H1 (cell line): ENCODE results near the gene TNN.
"Not testable (repeated sequence)": the region's sequence is repeated elsewhere in the genome, so short reads cannot be mapped to it uniquely, and the experiment has no call there.

ENCODE experiments used
- EZH2 ChIP-seq: fragments of 200-600 bp; sonication (generic); IDR thresholded peaks from 2 replicates; pipeline ENCODE4 v1.7.1; 2012; ENCODE audit warnings: low read depth, mild to moderate bottlenecking, moderate library complexity, low read length, inconsistent platforms; ENCODE audit not compliant: severe bottlenecking
- KDM1A ChIP-seq: fragments of 200-600, 300-600 bp; sonication (generic); IDR thresholded peaks from 2 replicates; pipeline ENCODE4 v1.7.1; 2016; ENCODE audit warnings: mild to moderate bottlenecking, low read length, borderline replicate concordance
- POLR2A ChIP-seq, 2 experiments: IDR thresholded peaks; 1 replicate in 1 of 2; 2 replicates in 1 of 2; pipeline ENCODE4 v1.6.1; 2011; ENCODE audit warnings: low read depth in 2 of 2, low read length in 2 of 2, mild to moderate bottlenecking in 2 of 2; ENCODE audit errors: control extremely low read depth in 1 of 2
- RAD21 ChIP-seq, 2 experiments: IDR thresholded peaks in 1 of 2; conservative IDR thresholded peaks in 1 of 2; 2 replicates each; pipeline ENCODE4 v1.6.1; 2011; ENCODE audit warnings: low read depth in 2 of 2, low read length in 2 of 2, improper control_type of control experiment in 1 of 2, inconsistent platforms in 1 of 2, mild to moderate bottlenecking in 1 of 2, moderate library complexity in 1 of 2
- SIN3A ChIP-seq, 2 experiments: IDR thresholded peaks in 1 of 2; conservative IDR thresholded peaks in 1 of 2; 2 replicates each; pipeline ENCODE4 v1.6.1; 2011 to 2012; ENCODE audit warnings: low read length in 2 of 2, improper control_type of control experiment in 1 of 2, low read depth in 1 of 2, mild to moderate bottlenecking in 1 of 2
- SRF ChIP-seq: IDR thresholded peaks from 2 replicates; pipeline ENCODE4 v1.6.1; 2011; ENCODE audit warnings: mild to moderate bottlenecking, low read depth, low read length, moderate library complexity
- TF ChIP-seq, protein P1 (sequence below), 3 experiments: IDR thresholded peaks; 1 replicate in 2 of 3; 2 replicates in 1 of 3; pipeline versions ENCODE4 v1.5.1 to v1.6.1; 2011; ENCODE audit warnings: low read length in 3 of 3, mild to moderate bottlenecking in 3 of 3, inconsistent platforms in 2 of 3, low read depth in 1 of 3, moderate library complexity in 1 of 3; ENCODE audit not compliant: insufficient read depth in 1 of 3; ENCODE audit errors: control extremely low read depth in 1 of 3

DNA sequence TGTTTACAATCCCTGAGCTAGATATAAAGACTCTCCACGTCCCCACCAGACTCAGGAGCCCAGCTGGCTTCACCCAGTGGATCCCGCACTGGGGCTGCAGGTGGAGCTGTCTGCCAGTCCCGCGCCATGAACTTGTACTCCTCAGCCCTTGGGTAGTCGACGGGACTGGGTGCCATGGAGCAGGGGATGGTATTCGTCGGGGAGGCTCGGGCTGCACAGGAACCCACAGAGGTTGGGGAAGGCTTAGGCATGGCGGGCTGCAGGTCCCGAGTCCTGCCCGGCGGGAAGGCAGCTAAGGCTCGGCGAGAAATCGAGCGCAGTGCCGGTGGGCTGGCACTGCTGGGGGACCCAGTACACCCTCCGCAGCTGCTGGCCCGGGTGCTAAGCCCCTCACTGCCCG, 34.5 kb downstream of the TNN start:
- not testable (repeated sequence) for TF ChIP-seq POLR2A (IDR thresholded peaks at IDR 0.05; ENCODE audit: control extremely low read depth in 1 of 2, low read depth in 2 of 2, low read length in 2 of 2); SIN3A (conservative IDR thresholded peaks at IDR 0.05 in 1 of 2, IDR thresholded peaks at IDR 0.05 in 1 of 2; ENCODE audit: low read depth in 1 of 2, low read length in 2 of 2); EZH2; RAD21 (IDR thresholded peaks at IDR 0.05 in 1 of 2, conservative IDR thresholded peaks at IDR 0.05 in 1 of 2; ENCODE audit: low read depth in 2 of 2, low read length in 2 of 2); KDM1A; SRF
- TF ChIP-seq, protein P1, sequence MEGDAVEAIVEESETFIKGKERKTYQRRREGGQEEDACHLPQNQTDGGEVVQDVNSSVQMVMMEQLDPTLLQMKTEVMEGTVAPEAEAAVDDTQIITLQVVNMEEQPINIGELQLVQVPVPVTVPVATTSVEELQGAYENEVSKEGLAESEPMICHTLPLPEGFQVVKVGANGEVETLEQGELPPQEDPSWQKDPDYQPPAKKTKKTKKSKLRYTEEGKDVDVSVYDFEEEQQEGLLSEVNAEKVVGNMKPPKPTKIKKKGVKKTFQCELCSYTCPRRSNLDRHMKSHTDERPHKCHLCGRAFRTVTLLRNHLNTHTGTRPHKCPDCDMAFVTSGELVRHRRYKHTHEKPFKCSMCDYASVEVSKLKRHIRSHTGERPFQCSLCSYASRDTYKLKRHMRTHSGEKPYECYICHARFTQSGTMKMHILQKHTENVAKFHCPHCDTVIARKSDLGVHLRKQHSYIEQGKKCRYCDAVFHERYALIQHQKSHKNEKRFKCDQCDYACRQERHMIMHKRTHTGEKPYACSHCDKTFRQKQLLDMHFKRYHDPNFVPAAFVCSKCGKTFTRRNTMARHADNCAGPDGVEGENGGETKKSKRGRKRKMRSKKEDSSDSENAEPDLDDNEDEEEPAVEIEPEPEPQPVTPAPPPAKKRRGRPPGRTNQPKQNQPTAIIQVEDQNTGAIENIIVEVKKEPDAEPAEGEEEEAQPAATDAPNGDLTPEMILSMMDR (IDR thresholded peaks at IDR 0.05; ENCODE audit: control extremely low read depth in 1 of 3, insufficient read depth in 1 of 3, low read depth in 1 of 3, low read length in 3 of 3) = not testable (repeated sequence)
